Measurements from ENCODE around the gene CDH13. TPM values are rescaled to one million over a fixed set of nuclear protein-coding genes. Genes with fewer than 3 reads are reported as not detected.

CDH13 gene
- total RNA-seq, 1 experiment from 2014 or later, result 2.1 TPM

GRCh38 chr16:82793528-82794245, 166.9 kb downstream of the CDH13 start:
- CTCF ChIA-PET, result no interaction called here
- TF ChIP-seq CTCF (conservative IDR thresholded peaks at IDR 0.05; ENCODE audit: low read depth, low read length) (no peak), EZH2 (IDR thresholded peaks at IDR 0.05; ENCODE audit: borderline replicate concordance, low read depth, low read length, poor library complexity, severe bottlenecking) (no peak)

GRCh38 chr16:82796047-82796446, 169.3 kb downstream of the CDH13 start:
- H3K27me3 ChIP-seq (replicated peaks; ENCODE audit: insufficient read depth, low read depth, low read length, poor library complexity), result peaks cover 7% of the 10 kb centered on the region
- H3K4me3 ChIP-seq (ENCODE audit: low read depth, low read length, poor library complexity, severe bottlenecking), result no peak overlapping the region
- no TSS peak for BruUV-seq (replicated peaks)
- CTCF ChIA-PET, result no interaction called here
- H3K27ac ChIP-seq (ENCODE audit: low read depth, low read length, poor library complexity, severe bottlenecking), result no peak overlapping the region
- H3K4me1 ChIP-seq (ENCODE audit: insufficient read depth, low read length, poor library complexity, severe bottlenecking), result no peaks in the 10 kb centered on the region
- H3K36me3 ChIP-seq (ENCODE audit: insufficient read depth, low read length, poor library complexity, severe bottlenecking), result no peaks in the 10 kb centered on the region
- POLR2A ChIA-PET (ENCODE audit: low non-redundant PET), result no interaction called here
- TF ChIP-seq EZH2 (IDR thresholded peaks at IDR 0.05; ENCODE audit: borderline replicate concordance, low read depth, low read length, poor library complexity, severe bottlenecking), result no peak
- no peak for TF ChIP-seq CTCF (conservative IDR thresholded peaks at IDR 0.05; ENCODE audit: low read depth, low read length)
- intact Hi-C loops (cut with micrococcal nuclease; ENCODE audit: unreplicated experiment), result no loop called here
- DNase-seq (ENCODE audit: low spot score), result no peak
- H3K9me3 ChIP-seq (ENCODE audit: low read depth, low read length, poor library complexity, severe bottlenecking), result no peaks in the 10 kb centered on the region

More at GRCh38 chr16:82793528-82794245, 166.9 kb downstream of the CDH13 start:
- no peak overlapping the region for H3K4me3 ChIP-seq (ENCODE audit: low read depth, low read length, poor library complexity, severe bottlenecking)
- POLR2A ChIA-PET (ENCODE audit: low non-redundant PET), result no interaction called here
- no peaks in the 10 kb centered on the region for H3K36me3 ChIP-seq (ENCODE audit: insufficient read depth, low read length, poor library complexity, severe bottlenecking)
- no peak for DNase-seq (ENCODE audit: low spot score)
- no TSS peak for BruUV-seq (replicated peaks)
- intact Hi-C loops (cut with micrococcal nuclease; ENCODE audit: unreplicated experiment), result no loop called here
- peaks cover 7% of the 10 kb centered on the region for H3K27me3 ChIP-seq (replicated peaks; ENCODE audit: insufficient read depth, low read depth, low read length, poor library complexity)
- no peaks in the 10 kb centered on the region for H3K9me3 ChIP-seq (ENCODE audit: low read depth, low read length, poor library complexity, severe bottlenecking)
- H3K27ac ChIP-seq (ENCODE audit: low read depth, low read length, poor library complexity, severe bottlenecking), result no peak overlapping the region
- no peaks in the 10 kb centered on the region for H3K4me1 ChIP-seq (ENCODE audit: insufficient read depth, low read length, poor library complexity, severe bottlenecking)

GRCh38 chr16:82801361-82801760, 174.6 kb downstream of the CDH13 start:
- Histone ChIP-seq H3K36me3 (ENCODE audit: insufficient read depth, low read length, poor library complexity, severe bottlenecking) (no peaks in the 10 kb centered on the region), H3K4me1 (ENCODE audit: insufficient read depth, low read length, poor library complexity, severe bottlenecking) (no peaks in the 10 kb centered on the region), H3K9me3 (ENCODE audit: low read depth, low read length, poor library complexity, severe bottlenecking) (no peaks in the 10 kb centered on the region), H3K4me3 (ENCODE audit: low read depth, low read length, poor library complexity, severe bottlenecking) (no peak overlapping the region), H3K27ac (ENCODE audit: low read depth, low read length, poor library complexity, severe bottlenecking) (no peak overlapping the region), H3K27me3 (replicated peaks; ENCODE audit: insufficient read depth, low read depth, low read length, poor library complexity) (peaks cover 7% of the 10 kb centered on the region)
- no peak for TF ChIP-seq EZH2 (IDR thresholded peaks at IDR 0.05; ENCODE audit: borderline replicate concordance, low read depth, low read length, poor library complexity, severe bottlenecking)
- no peak for TF ChIP-seq CTCF (conservative IDR thresholded peaks at IDR 0.05; ENCODE audit: low read depth, low read length)
- POLR2A ChIA-PET (ENCODE audit: low non-redundant PET), result no interaction called here
- CTCF ChIA-PET, result no interaction called here
- no TSS peak for BruUV-seq (replicated peaks)
- intact Hi-C loops (cut with micrococcal nuclease; ENCODE audit: unreplicated experiment), result no loop called here
- DNase-seq (ENCODE audit: low spot score), result no peak

All from A673 (cell line).